ENCODE measurements around the gene IRS1.

GRCh38 chr2:226705965-226706364 lies 93.7 kb downstream of the IRS1 start:
- TF ChIP-seq, protein P1, sequence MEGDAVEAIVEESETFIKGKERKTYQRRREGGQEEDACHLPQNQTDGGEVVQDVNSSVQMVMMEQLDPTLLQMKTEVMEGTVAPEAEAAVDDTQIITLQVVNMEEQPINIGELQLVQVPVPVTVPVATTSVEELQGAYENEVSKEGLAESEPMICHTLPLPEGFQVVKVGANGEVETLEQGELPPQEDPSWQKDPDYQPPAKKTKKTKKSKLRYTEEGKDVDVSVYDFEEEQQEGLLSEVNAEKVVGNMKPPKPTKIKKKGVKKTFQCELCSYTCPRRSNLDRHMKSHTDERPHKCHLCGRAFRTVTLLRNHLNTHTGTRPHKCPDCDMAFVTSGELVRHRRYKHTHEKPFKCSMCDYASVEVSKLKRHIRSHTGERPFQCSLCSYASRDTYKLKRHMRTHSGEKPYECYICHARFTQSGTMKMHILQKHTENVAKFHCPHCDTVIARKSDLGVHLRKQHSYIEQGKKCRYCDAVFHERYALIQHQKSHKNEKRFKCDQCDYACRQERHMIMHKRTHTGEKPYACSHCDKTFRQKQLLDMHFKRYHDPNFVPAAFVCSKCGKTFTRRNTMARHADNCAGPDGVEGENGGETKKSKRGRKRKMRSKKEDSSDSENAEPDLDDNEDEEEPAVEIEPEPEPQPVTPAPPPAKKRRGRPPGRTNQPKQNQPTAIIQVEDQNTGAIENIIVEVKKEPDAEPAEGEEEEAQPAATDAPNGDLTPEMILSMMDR (conservative IDR thresholded peaks at IDR 0.05), result no peak
- TF ChIP-seq ZFX (IDR thresholded peaks at IDR 0.05), result no peak

All from C4-2B (cell line).